ENCODE results near the gene RALGPS1.

- TF ChIP-seq CTCF (IDR thresholded peaks at IDR 0.05) = no peak
- TF ChIP-seq POLR2A (IDR thresholded peaks at IDR 0.05) = no peak
Measured at GRCh38 chr9:127113191-127113972, 198.8 kb downstream of the RALGPS1 start.

All from lower leg skin (tissue), 3 donors.